SK-N-SH treated with all-trans-retinoic acid at 6 μM for 48 hours (cell line): Measurements from ENCODE around the gene TBC1D2B.
"Not testable (repeated sequence)": the region's sequence is repeated elsewhere in the genome, so short reads cannot be mapped to it uniquely, and the experiment has no call there.

ENCODE experiments used
- ARNTL ChIP-seq: fragments of 450-650 bp; formaldehyde crosslinking; IDR thresholded peaks from 2 replicates; pipeline ENCODE4 v1.5.0; 2020; ENCODE audit warnings: low read depth, mild to moderate bottlenecking, moderate library complexity, borderline replicate concordance
- BACH2 ChIP-seq: fragments of 250-450 bp; sonication (Bioruptor Pico); IDR thresholded peaks from 2 replicates; pipeline ENCODE4 v1.9.0; 2021; ENCODE audit warnings: mild to moderate bottlenecking, borderline replicate concordance
- CSDC2 ChIP-seq: fragments of 250-450 bp; sonication (Bioruptor Pico); IDR thresholded peaks from 2 replicates; pipeline ENCODE4 v1.5.0; 2020; ENCODE audit warnings: mild to moderate bottlenecking, moderate library complexity
- ISL1 ChIP-seq: fragments of 250-450 bp; sonication (Bioruptor Pico); IDR thresholded peaks from 2 replicates; pipeline ENCODE4 v2.1.2; 2022; ENCODE audit warnings: mild to moderate bottlenecking, moderate library complexity
- POU6F1 ChIP-seq: fragments of 250-450 bp; sonication (Bioruptor Pico); IDR thresholded peaks from 2 replicates; pipeline ENCODE4 v1.8.0; 2021; ENCODE audit warnings: low read depth, mild to moderate bottlenecking, moderate library complexity, borderline replicate concordance
- ZFP3 ChIP-seq: fragments of 250-450 bp; sonication (Bioruptor Pico); IDR thresholded peaks from 2 replicates; pipeline ENCODE4 v1.5.0; 2020; ENCODE audit warnings: mild to moderate bottlenecking, moderate library complexity
- ZNF8 ChIP-seq: fragments of 450-650 bp; formaldehyde crosslinking; IDR thresholded peaks from 2 replicates; pipeline ENCODE4 v1.5.0; 2020; ENCODE audit warnings: mild to moderate bottlenecking, moderate library complexity

GRCh38 chr15:77991658-77992201 lies 85.8 kb downstream of the TBC1D2B start:
- not testable (repeated sequence) for TF ChIP-seq ISL1; ZNF8 (CRISPR knock-in tag); ARNTL; POU6F1 (CRISPR knock-in tag); ZFP3 (CRISPR knock-in tag); BACH2 (CRISPR knock-in tag); CSDC2 (CRISPR knock-in tag)
